IPS DF 6.9 (cell line): ENCODE data around the gene BTBD6.
"Not testable (repeated sequence)": the region's sequence is repeated elsewhere in the genome, so short reads cannot be mapped to it uniquely, and the experiment has no call there.

Source experiments
- DNase-seq: peaks from one replicate; pipeline ENCODE4 v3.0.0-alpha.2; 2013; ENCODE audit warnings: low read depth, low spot score
- H3K27ac ChIP-seq: one replicate; pipeline ENCODE4 v1.5.1; 2013; ENCODE audit warnings: low read length, control low read depth
- H3K27me3 ChIP-seq: 2 replicates; pipeline ENCODE4 v1.6.1; 2013; ENCODE audit warnings: mild to moderate bottlenecking, low read length; ENCODE audit not compliant: control insufficient read depth, insufficient read depth
- H3K36me3 ChIP-seq: 2 replicates; pipeline ENCODE4 v1.6.1; 2013; ENCODE audit warnings: low read length; ENCODE audit not compliant: control insufficient read depth, insufficient read depth
- H3K4me1 ChIP-seq: 2 replicates; pipeline ENCODE4 v1.6.1; 2013; ENCODE audit warnings: low read length; ENCODE audit not compliant: control insufficient read depth, insufficient read depth
- H3K4me3 ChIP-seq: 2 replicates; pipeline ENCODE4 v1.5.1; 2013; ENCODE audit warnings: mild to moderate bottlenecking, low read length
- H3K9me3 ChIP-seq: 2 replicates; pipeline ENCODE4 v1.6.1; 2013; ENCODE audit warnings: low read length, inconsistent platforms; ENCODE audit not compliant: control insufficient read depth, insufficient read depth
- WGBS: extraction: QIAGEN DNeasy Blood & Tissue Kit; methylation state at CpG from one replicate; pipeline ENCODE4 v1.1.7; 2013; ENCODE audit warnings: mixed read lengths, missing lambda C conversion rate; ENCODE audit not compliant: insufficient read length, insufficient coverage; 5-methylcytosine and 5-hydroxymethylcytosine counted together

The BTBD6 gene

GRCh38 chr14:105280525-105280924, 32.2 kb downstream of the BTBD6 start:
- Histone ChIP-seq H3K27me3 (no peaks in the 10 kb centered on the region), H3K27ac (no peak overlapping the region), H3K36me3 (0 out of 2 replicates have a peak, but pooled peaks cover 3% of the 10 kb centered on the region), H3K4me1 (peaks cover 2% of the 10 kb centered on the region; the same call in 1 of the 2 replicates), H3K4me3 (no peak overlapping the region), H3K9me3 (no peaks in the 10 kb centered on the region)
- no peak for DNase-seq
- no CpG with 5 or more reads among the region's 21 CpGs for WGBS

- WGBS, result no CpG with 5 or more reads among the region's 23 CpGs
- no peak overlapping the region for H3K4me3 ChIP-seq
- no peaks in the 10 kb centered on the region for H3K27me3 ChIP-seq
- no peak overlapping the region for H3K27ac ChIP-seq
- peak; percentile 50 for DNase-seq
- H3K9me3 ChIP-seq, result no peaks in the 10 kb centered on the region
- H3K4me1 ChIP-seq, result peaks cover 2% of the 10 kb centered on the region; the same call in 1 of the 2 replicates
- H3K36me3 ChIP-seq, result 0 out of 2 replicates have a peak, but pooled peaks cover 3% of the 10 kb centered on the region
Measured at GRCh38 chr14:105281371-105282097, 33.2 kb downstream of the BTBD6 start.

- WGBS, result no CpG with 5 or more reads among the region's 16 CpGs
- no peak overlapping the region for H3K27ac ChIP-seq
- H3K9me3 ChIP-seq, result no peaks in the 10 kb centered on the region
- H3K4me3 ChIP-seq, result no peak overlapping the region
- no peaks in the 10 kb centered on the region for H3K27me3 ChIP-seq
- DNase-seq, result no peak
- H3K36me3 ChIP-seq, result 0 out of 2 replicates have a peak, but pooled peaks cover 3% of the 10 kb centered on the region
- peaks cover 2% of the 10 kb centered on the region; the same call in 1 of the 2 replicates for H3K4me1 ChIP-seq
Measured at GRCh38 chr14:105282098-105282725, 33.9 kb downstream of the BTBD6 start.

- no CpG with 5 or more reads among the region's 10 CpGs for WGBS
- H3K27me3 ChIP-seq, result no peaks in the 10 kb centered on the region
- H3K9me3 ChIP-seq, result no peaks in the 10 kb centered on the region
Measured at GRCh38 chr14:105283028-105283427, 34.7 kb downstream of the BTBD6 start.

GRCh38 chr14:105283899-105284298, 35.6 kb downstream of the BTBD6 start:
- H3K27me3 ChIP-seq, result no peaks in the 10 kb centered on the region
- no peaks in the 10 kb centered on the region for H3K9me3 ChIP-seq
- WGBS, result no CpG with 5 or more reads among the region's 15 CpGs
- H3K4me1 ChIP-seq, result peaks cover 2% of the 10 kb centered on the region; the same call in 1 of the 2 replicates
- DNase-seq, result no peak
- H3K4me3 ChIP-seq, result no peak overlapping the region
- no peak overlapping the region for H3K27ac ChIP-seq
- 0 out of 2 replicates have a peak, but pooled peaks cover 3% of the 10 kb centered on the region for H3K36me3 ChIP-seq

More at GRCh38 chr14:105283028-105283427, 34.7 kb downstream of the BTBD6 start:
- no peak for DNase-seq
- Histone ChIP-seq H3K4me3 (no peak overlapping the region), H3K4me1 (peaks cover 2% of the 10 kb centered on the region; the same call in 1 of the 2 replicates), H3K27ac (no peak overlapping the region), H3K36me3 (0 out of 2 replicates have a peak, but pooled peaks cover 3% of the 10 kb centered on the region)

- Histone ChIP-seq H3K36me3 (0 out of 2 replicates have a peak, but pooled peaks cover 3% of the 10 kb centered on the region), H3K4me3 (no peak overlapping the region), H3K27ac (no peak overlapping the region), H3K27me3 (no peaks in the 10 kb centered on the region), H3K4me1 (peaks cover 2% of the 10 kb centered on the region; the same call in 1 of the 2 replicates), H3K9me3 (no peaks in the 10 kb centered on the region)
- no CpG with 5 or more reads among the region's 8 CpGs for WGBS
- DNase-seq, result no peak
Measured at GRCh38 chr14:105285174-105285573, 36.8 kb downstream of the BTBD6 start.

GRCh38 chr14:105286759-105287144, 38.4 kb downstream of the BTBD6 start:
- no peak for DNase-seq
- no peak overlapping the region for H3K27ac ChIP-seq
- peaks cover 2% of the 10 kb centered on the region; the same call in 1 of the 2 replicates for H3K4me1 ChIP-seq
- H3K36me3 ChIP-seq, result no peaks in the 10 kb centered on the region
- no peaks in the 10 kb centered on the region for H3K9me3 ChIP-seq
- no peak overlapping the region for H3K4me3 ChIP-seq
- no CpG with 5 or more reads among the region's 9 CpGs for WGBS
- no peaks in the 10 kb centered on the region for H3K27me3 ChIP-seq

GRCh38 chr14:105287249-105288102, 39.1 kb downstream of the BTBD6 start:
- Histone ChIP-seq H3K9me3 (no peaks in the 10 kb centered on the region), H3K27me3 (no peaks in the 10 kb centered on the region), H3K4me3 (no peak overlapping the region), H3K27ac (no peak overlapping the region), H3K36me3 (no peaks in the 10 kb centered on the region), H3K4me1 (peaks cover 2% of the 10 kb centered on the region; the same call in 1 of the 2 replicates)
- WGBS, result no CpG with 5 or more reads among the region's 24 CpGs
- no peak for DNase-seq

GRCh38 chr14:105288936-105289335, 40.6 kb downstream of the BTBD6 start:
- not testable (repeated sequence) for H3K4me3 ChIP-seq, DNase-seq, H3K4me1 ChIP-seq, H3K9me3 ChIP-seq, H3K36me3 ChIP-seq, H3K27me3 ChIP-seq, H3K27ac ChIP-seq
- WGBS, result no CpG with 5 or more reads among the region's 6 CpGs
